ENCODE measurements around the gene ZNF541.

The ZNF541 gene

DNA sequence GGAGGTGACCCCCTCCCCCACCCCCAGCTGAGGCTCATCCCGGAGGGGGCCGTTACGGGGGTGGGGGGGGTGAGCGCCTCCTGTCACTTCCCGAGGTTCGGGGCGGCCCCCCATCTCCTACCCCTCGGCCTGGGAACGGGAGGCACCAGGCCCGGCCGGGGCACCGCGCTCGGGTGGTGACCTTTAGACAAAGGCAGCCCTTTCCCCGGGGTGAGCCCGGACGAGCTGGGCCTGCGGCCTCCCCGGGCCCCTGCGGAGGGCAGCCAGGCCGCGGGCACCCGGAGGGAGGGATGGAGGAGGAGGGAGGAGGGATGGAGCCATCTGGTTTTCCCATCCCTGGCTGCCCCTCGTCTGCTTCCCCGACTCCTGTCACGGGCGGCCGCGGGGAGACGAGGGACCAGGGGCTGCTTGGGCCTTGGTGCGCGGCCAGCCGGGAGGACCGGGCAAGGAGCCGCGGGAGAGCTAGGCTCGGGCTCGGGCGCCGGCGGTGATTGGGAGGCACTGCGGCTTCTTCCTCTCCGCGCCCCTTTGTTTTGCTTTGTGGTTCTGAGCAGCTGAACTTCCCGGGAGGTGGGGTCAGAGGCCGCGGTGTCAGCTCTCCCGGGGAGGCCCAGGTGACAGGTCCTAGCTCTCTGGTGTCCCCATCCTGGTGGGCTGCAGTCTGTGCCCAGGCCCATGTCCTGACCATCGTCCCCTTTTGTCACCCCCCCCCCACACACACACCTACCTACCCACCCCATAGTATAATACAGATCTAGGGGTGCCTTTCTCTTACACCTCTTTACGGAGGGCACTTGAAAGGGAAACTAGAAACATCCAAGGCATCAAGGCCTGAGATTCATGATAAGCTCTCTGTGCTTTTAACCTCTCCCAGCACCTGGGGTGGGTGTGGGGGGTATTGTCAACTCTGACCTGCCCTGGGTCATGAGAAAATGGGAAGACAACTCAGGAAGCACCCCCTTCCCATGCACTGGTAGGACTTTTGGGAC lies 37.3 kb upstream of the ZNF541 start:
- peaks cover 13 to 15% of the 10 kb centered on the region in 2 donors for H3K4me1 ChIP-seq (ENCODE audit: control insufficient read depth in 2 of 2, insufficient read depth in 2 of 2, low read length in 2 of 2)

GRCh38 chr19:47608969-47609905 lies 36.3 kb upstream of the ZNF541 start, which contains the start of gene BICRA:
Gene BICRA (plus strand): TSS chr19:47609134. CDS start chr19:47673575, 64,441 bp downstream.
- Histone ChIP-seq H3K9me3 (ENCODE audit: control insufficient read depth in 2 of 2, low read length in 2 of 2) (no peaks in the 10 kb centered on the region), H3K4me1 (ENCODE audit: control insufficient read depth in 2 of 2, insufficient read depth in 2 of 2, low read length in 2 of 2) (peaks cover 13 to 15% of the 10 kb centered on the region in 2 donors), H3K36me3 (ENCODE audit: control insufficient read depth in 2 of 2, insufficient read depth in 2 of 2, low read length in 2 of 2) (no peaks in the 10 kb centered on the region), H3K27me3 (ENCODE audit: control insufficient read depth in 2 of 2, insufficient read depth in 2 of 2, low read length in 2 of 2) (no peaks in the 10 kb centered on the region), H3K9ac (ENCODE audit: low read depth in 1 of 2, low read length in 2 of 2) (peak within 1 kb of the TSS; percentile 96 to 100), H3K27ac (ENCODE audit: low read depth in 2 of 2, low read length in 2 of 2) (peak within 1 kb of the TSS; percentile 96 to 98), H3K4me3 (ENCODE audit: low read length in 2 of 2) (peak within 1 kb of the TSS; percentile 83 to 96)

More for the DNA sequence above, 37.3 kb upstream of the ZNF541 start:
- Histone ChIP-seq H3K9me3 (ENCODE audit: control insufficient read depth in 2 of 2, low read length in 2 of 2) (no peaks in the 10 kb centered on the region), H3K9ac (ENCODE audit: low read depth in 1 of 2, low read length in 2 of 2) (peak overlapping the region; percentile 63 to 84), H3K27me3 (ENCODE audit: control insufficient read depth in 2 of 2, insufficient read depth in 2 of 2, low read length in 2 of 2) (no peaks in the 10 kb centered on the region), H3K4me3 (ENCODE audit: low read length in 2 of 2) (peak overlapping the region; percentile 72 to 78), H3K36me3 (ENCODE audit: control insufficient read depth in 2 of 2, insufficient read depth in 2 of 2, low read length in 2 of 2) (peaks cover 3 to 5% of the 10 kb centered on the region in 2 donors), H3K27ac (ENCODE audit: low read depth in 2 of 2, low read length in 2 of 2) (peak overlapping the region; percentile 86 to 87)

DNA sequence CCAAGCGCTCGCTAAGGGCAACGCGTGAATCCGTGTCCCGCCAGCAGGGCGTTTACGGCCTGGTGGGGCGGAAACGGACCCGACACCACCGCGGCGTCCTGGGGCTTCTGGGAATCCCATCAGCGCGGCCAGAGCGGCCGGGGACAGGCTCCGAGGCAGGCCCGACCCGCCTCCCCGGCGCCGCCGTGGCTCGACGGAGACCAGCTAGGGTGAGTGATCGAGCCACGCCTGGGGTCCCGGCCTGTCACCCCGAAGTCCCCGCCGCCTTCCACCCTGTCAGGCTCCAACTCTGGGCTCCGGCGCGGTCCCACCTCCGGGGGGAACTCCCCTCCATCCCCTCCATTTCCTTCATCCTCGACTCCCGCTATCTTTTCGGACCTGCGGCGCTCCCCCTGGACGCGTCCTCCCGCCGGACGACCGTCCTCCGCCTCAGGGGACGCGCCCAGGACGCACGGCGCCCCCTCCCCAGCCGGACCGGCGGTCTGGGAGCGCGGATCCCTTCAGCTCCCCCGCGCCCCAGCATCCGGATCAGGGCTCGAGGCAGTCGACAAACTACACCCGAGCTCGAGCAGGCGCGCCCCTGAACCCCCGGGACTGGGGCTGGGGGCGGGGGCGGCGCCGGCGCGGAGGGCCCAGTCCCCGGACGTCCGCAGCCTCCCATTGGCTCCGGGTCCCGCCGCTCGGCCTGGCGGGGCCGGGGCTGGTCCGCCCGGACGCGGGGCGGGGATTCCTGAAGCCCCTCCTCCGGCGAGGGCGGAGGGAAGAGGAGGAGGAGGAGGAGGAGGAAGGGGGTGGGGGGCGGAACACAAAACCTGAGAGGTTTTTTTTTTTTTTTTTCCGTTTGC lies 35.3 kb upstream of the ZNF541 start:
- no peaks in the 10 kb centered on the region for H3K27me3 ChIP-seq (ENCODE audit: control insufficient read depth in 2 of 2, insufficient read depth in 2 of 2, low read length in 2 of 2)
- H3K4me1 ChIP-seq (ENCODE audit: control insufficient read depth in 2 of 2, insufficient read depth in 2 of 2, low read length in 2 of 2), result peaks cover 12 to 13% of the 10 kb centered on the region in 2 donors
- peak overlapping the region; percentile 83 to 96 for H3K4me3 ChIP-seq (ENCODE audit: low read length in 2 of 2)
- peak overlapping the region; percentile 96 to 98 for H3K27ac ChIP-seq (ENCODE audit: low read depth in 2 of 2, low read length in 2 of 2)
- no peaks in the 10 kb centered on the region for H3K9me3 ChIP-seq (ENCODE audit: control insufficient read depth in 2 of 2, low read length in 2 of 2)
- no peaks in the 10 kb centered on the region for H3K36me3 ChIP-seq (ENCODE audit: control insufficient read depth in 2 of 2, insufficient read depth in 2 of 2, low read length in 2 of 2)
- H3K9ac ChIP-seq (ENCODE audit: low read depth in 1 of 2, low read length in 2 of 2), result peak overlapping the region; percentile 96 to 100

GRCh38 chr19:47607564-47608073 lies 34.7 kb upstream of the ZNF541 start:
- peak overlapping the region; percentile 96 to 98 for H3K27ac ChIP-seq (ENCODE audit: low read depth in 2 of 2, low read length in 2 of 2)
- H3K9me3 ChIP-seq (ENCODE audit: control insufficient read depth in 2 of 2, low read length in 2 of 2), result no peaks in the 10 kb centered on the region
- peaks cover 8 to 13% of the 10 kb centered on the region in 2 donors for H3K4me1 ChIP-seq (ENCODE audit: control insufficient read depth in 2 of 2, insufficient read depth in 2 of 2, low read length in 2 of 2)

GRCh38 chr19:47603706-47604565 lies 31.0 kb upstream of the ZNF541 start:
- Histone ChIP-seq H3K9ac (ENCODE audit: low read depth in 1 of 2, low read length in 2 of 2) (no peak overlapping the region), H3K27me3 (ENCODE audit: control insufficient read depth in 2 of 2, insufficient read depth in 2 of 2, low read length in 2 of 2) (no peaks in the 10 kb centered on the region), H3K9me3 (ENCODE audit: control insufficient read depth in 2 of 2, low read length in 2 of 2) (no peaks in the 10 kb centered on the region), H3K36me3 (ENCODE audit: control insufficient read depth in 2 of 2, insufficient read depth in 2 of 2, low read length in 2 of 2) (no peaks in the 10 kb centered on the region), H3K4me3 (ENCODE audit: low read length in 2 of 2) (no peak overlapping the region), H3K4me1 (ENCODE audit: control insufficient read depth in 2 of 2, insufficient read depth in 2 of 2, low read length in 2 of 2) (peaks cover 2 to 19% of the 10 kb centered on the region in 2 donors), H3K27ac (ENCODE audit: low read depth in 2 of 2, low read length in 2 of 2) (no peak overlapping the region)

More at GRCh38 chr19:47607564-47608073, 34.7 kb upstream of the ZNF541 start:
- Histone ChIP-seq H3K36me3 (ENCODE audit: control insufficient read depth in 2 of 2, insufficient read depth in 2 of 2, low read length in 2 of 2) (no peaks in the 10 kb centered on the region), H3K9ac (ENCODE audit: low read depth in 1 of 2, low read length in 2 of 2) (peak overlapping the region; percentile 96 to 100), H3K4me3 (ENCODE audit: low read length in 2 of 2) (peak overlapping the region; percentile 83 to 96), H3K27me3 (ENCODE audit: control insufficient read depth in 2 of 2, insufficient read depth in 2 of 2, low read length in 2 of 2) (no peaks in the 10 kb centered on the region)

DNA sequence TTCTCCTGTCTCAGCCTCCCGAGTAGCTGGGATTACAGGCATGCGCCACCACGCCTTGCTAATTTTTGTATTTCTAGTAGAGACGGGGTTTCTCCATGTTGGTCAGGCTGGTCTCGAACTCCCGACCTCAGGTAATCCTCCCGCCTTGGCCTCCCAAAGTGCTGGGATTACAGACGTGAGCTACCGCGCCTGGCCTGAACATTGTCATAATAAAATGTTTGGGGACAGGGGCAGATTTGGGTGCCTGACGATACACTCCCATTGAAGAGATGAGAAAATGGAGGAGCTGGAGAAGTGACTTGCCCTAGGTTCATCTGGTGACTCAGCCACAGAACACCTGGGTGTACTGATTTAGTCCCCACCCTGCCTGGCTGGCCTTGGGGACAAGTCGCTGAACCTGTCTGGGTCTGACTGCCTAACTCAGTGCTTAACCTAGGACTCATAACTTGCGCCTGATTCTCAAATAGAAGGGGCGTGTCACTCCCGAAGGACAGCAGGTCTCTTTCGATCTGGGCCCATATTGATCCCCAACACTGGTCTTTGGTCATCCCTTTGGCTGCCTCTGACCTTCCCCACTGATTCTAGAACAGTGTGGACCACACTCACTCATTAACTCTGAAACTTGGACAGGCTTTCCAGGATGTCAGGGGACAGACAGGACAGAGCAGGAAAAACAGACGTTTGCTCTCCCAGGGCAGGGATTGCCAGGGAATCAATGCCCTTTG lies 28.4 kb upstream of the ZNF541 start:
- Histone ChIP-seq H3K9me3 (ENCODE audit: control insufficient read depth in 2 of 2, low read length in 2 of 2) (no peaks in the 10 kb centered on the region), H3K27ac (ENCODE audit: low read depth in 2 of 2, low read length in 2 of 2) (peak overlapping the region; percentile 90 to 92), H3K4me1 (ENCODE audit: control insufficient read depth in 2 of 2, insufficient read depth in 2 of 2, low read length in 2 of 2) (peaks cover 0 to 18% of the 10 kb centered on the region in 2 donors), H3K4me3 (ENCODE audit: low read length in 2 of 2) (peak overlapping the region; percentile 70 to 88), H3K27me3 (ENCODE audit: control insufficient read depth in 2 of 2, insufficient read depth in 2 of 2, low read length in 2 of 2) (no peaks in the 10 kb centered on the region), H3K9ac (ENCODE audit: low read depth in 1 of 2, low read length in 2 of 2) (peak overlapping the region in 1 of 2 donors; percentile 79), H3K36me3 (ENCODE audit: control insufficient read depth in 2 of 2, insufficient read depth in 2 of 2, low read length in 2 of 2) (no peaks in the 10 kb centered on the region)

GRCh38 chr19:47600246-47601179 lies 27.6 kb upstream of the ZNF541 start:
- Histone ChIP-seq H3K27ac (ENCODE audit: low read depth in 2 of 2, low read length in 2 of 2) (peak overlapping the region; percentile 90 to 92), H3K27me3 (ENCODE audit: control insufficient read depth in 2 of 2, insufficient read depth in 2 of 2, low read length in 2 of 2) (no peaks in the 10 kb centered on the region), H3K9me3 (ENCODE audit: control insufficient read depth in 2 of 2, low read length in 2 of 2) (no peaks in the 10 kb centered on the region), H3K36me3 (ENCODE audit: control insufficient read depth in 2 of 2, insufficient read depth in 2 of 2, low read length in 2 of 2) (no peaks in the 10 kb centered on the region), H3K4me3 (ENCODE audit: low read length in 2 of 2) (peak overlapping the region; percentile 70 to 88), H3K4me1 (ENCODE audit: control insufficient read depth in 2 of 2, insufficient read depth in 2 of 2, low read length in 2 of 2) (peaks cover 0 to 18% of the 10 kb centered on the region in 2 donors), H3K9ac (ENCODE audit: low read depth in 1 of 2, low read length in 2 of 2) (peak overlapping the region; percentile 79 to 92)
